T-helper 1 cell treated with Interleukin-12 subunit alpha and Interleukin-12 subunit beta and Interleukin-4 antibody, amounts not matched to agents 30 μg/mL and 1 μg/mL, for 36 hours (primary cell): Measurements from ENCODE around the gene SAGE1.
"Not testable (repeated sequence)": the region's sequence is repeated elsewhere in the genome, so short reads cannot be mapped to it uniquely, and the experiment has no call there.

Source experiments
- H3K27ac Mint-ChIP-seq: one replicate; pipeline ENCODE4 v1.8.0; 2021; ENCODE audit warnings: mild to moderate bottlenecking, mixed read lengths
- H3K27me3 Mint-ChIP-seq: one replicate; pipeline ENCODE4 v1.8.0; 2021; ENCODE audit warnings: low read depth, mixed read lengths
- H3K36me3 Mint-ChIP-seq: one replicate; pipeline ENCODE4 v1.8.0; 2021; ENCODE audit warnings: low read depth, mixed read lengths
- H3K4me1 Mint-ChIP-seq: one replicate; pipeline ENCODE4 v1.8.0; 2021; ENCODE audit warnings: low read depth, mixed read lengths
- H3K4me3 Mint-ChIP-seq: one replicate; pipeline ENCODE4 v1.8.0; 2021; ENCODE audit warnings: mild to moderate bottlenecking, moderate library complexity, mixed read lengths
- H3K9me3 Mint-ChIP-seq: one replicate; pipeline ENCODE4 v1.8.0; 2021; ENCODE audit warnings: mixed read lengths

Gene SAGE1

GRCh38 chrX:135893294-135893817 is at the start of gene SAGE1, which contains the start of gene CT45A10:
Gene SAGE1, plus strand, starts transcription at chrX:135893716. Its CDS starts 2,527 bp downstream, at chrX:135896243.
Gene CT45A10, minus strand, starts transcription at chrX:135893444. Its CDS starts 8,100 bp downstream, at chrX:135885344.
- Mint-ChIP-seq H3K36me3 (no peaks in the 10 kb centered on the region), H3K27me3 (no peaks in the 10 kb centered on the region), H3K4me3 (no peak within 1 kb of the TSS), H3K9me3 (no peaks in the 10 kb centered on the region), H3K27ac (no peak within 1 kb of the TSS), H3K4me1 (no peaks in the 10 kb centered on the region)

- H3K9me3 Mint-ChIP-seq, H3K27ac Mint-ChIP-seq, H3K4me3 Mint-ChIP-seq, H3K36me3 Mint-ChIP-seq, H3K27me3 Mint-ChIP-seq, H3K4me1 Mint-ChIP-seq: not testable (repeated sequence)
Measured at GRCh38 chrX:135854438-135854837, 39.1 kb upstream of the SAGE1 start, which contains the start of gene CT45A8. Gene CT45A8, minus strand, starts transcription at chrX:135854538. Its CDS starts 3,755 bp downstream, at chrX:135850783.

GRCh38 chrX:135871712-135872111 is 21.8 kb upstream of the SAGE1 start, which contains the start of gene CT45A9:
Gene CT45A9, minus strand, starts transcription at chrX:135871812. Its CDS starts 3,751 bp downstream, at chrX:135868061.
- H3K4me1 Mint-ChIP-seq, H3K36me3 Mint-ChIP-seq, H3K4me3 Mint-ChIP-seq, H3K27me3 Mint-ChIP-seq, H3K9me3 Mint-ChIP-seq, H3K27ac Mint-ChIP-seq: not testable (repeated sequence)

- H3K9me3 Mint-ChIP-seq, H3K27ac Mint-ChIP-seq, H3K27me3 Mint-ChIP-seq, H3K36me3 Mint-ChIP-seq, H3K4me1 Mint-ChIP-seq, H3K4me3 Mint-ChIP-seq: not testable (repeated sequence)
Measured at GRCh38 chrX:135882741-135883140, 10.8 kb upstream of the SAGE1 start.

- H3K27ac Mint-ChIP-seq, H3K4me1 Mint-ChIP-seq, H3K9me3 Mint-ChIP-seq, H3K27me3 Mint-ChIP-seq, H3K4me3 Mint-ChIP-seq, H3K36me3 Mint-ChIP-seq: not testable (repeated sequence)
Measured at GRCh38 chrX:135888230-135888629, 5.3 kb upstream of the SAGE1 start.

- H3K4me3 Mint-ChIP-seq, H3K27me3 Mint-ChIP-seq, H3K27ac Mint-ChIP-seq, H3K4me1 Mint-ChIP-seq, H3K36me3 Mint-ChIP-seq, H3K9me3 Mint-ChIP-seq: not testable (repeated sequence)
Measured at GRCh38 chrX:135888976-135889375, 4.5 kb upstream of the SAGE1 start.

- Mint-ChIP-seq H3K9me3 (no peaks in the 10 kb centered on the region), H3K4me3 (no peak overlapping the region), H3K27ac (no peak overlapping the region), H3K36me3 (no peaks in the 10 kb centered on the region), H3K27me3 (no peaks in the 10 kb centered on the region), H3K4me1 (no peaks in the 10 kb centered on the region)
Measured at GRCh38 chrX:135890087-135890585, 3.4 kb upstream of the SAGE1 start.

- Mint-ChIP-seq H3K4me1 (no peaks in the 10 kb centered on the region), H3K27me3 (no peaks in the 10 kb centered on the region), H3K4me3 (no peak overlapping the region), H3K27ac (no peak overlapping the region), H3K9me3 (no peaks in the 10 kb centered on the region), H3K36me3 (no peaks in the 10 kb centered on the region)
Measured at GRCh38 chrX:135892781-135893180, 735 bp upstream of the SAGE1 start.

GRCh38 chrX:135910251-135910650 is 16.7 kb downstream of the SAGE1 start:
- Mint-ChIP-seq H3K4me3 (no peak overlapping the region), H3K4me1 (no peaks in the 10 kb centered on the region), H3K9me3 (no peaks in the 10 kb centered on the region)

GRCh38 chrX:135914404-135914803 is 20.9 kb downstream of the SAGE1 start:
- Mint-ChIP-seq H3K4me3 (no peak overlapping the region), H3K9me3 (no peaks in the 10 kb centered on the region), H3K27ac (no peak overlapping the region), H3K36me3 (no peaks in the 10 kb centered on the region), H3K4me1 (no peaks in the 10 kb centered on the region), H3K27me3 (no peaks in the 10 kb centered on the region)

More at GRCh38 chrX:135910251-135910650, 16.7 kb downstream of the SAGE1 start:
- H3K36me3 Mint-ChIP-seq: no peaks in the 10 kb centered on the region
- H3K27me3 Mint-ChIP-seq: no peaks in the 10 kb centered on the region
- no peak overlapping the region for H3K27ac Mint-ChIP-seq

- not testable (repeated sequence) for H3K27me3 Mint-ChIP-seq, H3K9me3 Mint-ChIP-seq, H3K36me3 Mint-ChIP-seq, H3K4me3 Mint-ChIP-seq, H3K27ac Mint-ChIP-seq, H3K4me1 Mint-ChIP-seq
Measured at GRCh38 chrX:135920516-135920915, 27.0 kb downstream of the SAGE1 start.

GRCh38 chrX:135923353-135923752 is 29.8 kb downstream of the SAGE1 start:
- Mint-ChIP-seq H3K27ac (no peak overlapping the region), H3K36me3 (no peaks in the 10 kb centered on the region), H3K4me1 (no peaks in the 10 kb centered on the region), H3K27me3 (no peaks in the 10 kb centered on the region), H3K4me3 (no peak overlapping the region), H3K9me3 (no peaks in the 10 kb centered on the region)

- no peaks in the 10 kb centered on the region for H3K27me3 Mint-ChIP-seq
- H3K4me3 Mint-ChIP-seq: no peak overlapping the region
- H3K9me3 Mint-ChIP-seq: no peaks in the 10 kb centered on the region
- H3K27ac Mint-ChIP-seq: no peak overlapping the region
- H3K36me3 Mint-ChIP-seq: no peaks in the 10 kb centered on the region
- no peaks in the 10 kb centered on the region for H3K4me1 Mint-ChIP-seq
Measured at GRCh38 chrX:135927897-135928296, 34.4 kb downstream of the SAGE1 start.

GRCh38 chrX:135931644-135932487 is 38.4 kb downstream of the SAGE1 start:
- Mint-ChIP-seq H3K27me3 (no peaks in the 10 kb centered on the region), H3K4me3 (no peak overlapping the region), H3K36me3 (no peaks in the 10 kb centered on the region), H3K4me1 (no peaks in the 10 kb centered on the region), H3K27ac (no peak overlapping the region), H3K9me3 (no peaks in the 10 kb centered on the region)

- H3K4me3 Mint-ChIP-seq: no peak overlapping the region
- H3K36me3 Mint-ChIP-seq: peaks cover 2% of the 10 kb centered on the region
- H3K27ac Mint-ChIP-seq: no peak overlapping the region
- H3K9me3 Mint-ChIP-seq: no peaks in the 10 kb centered on the region
- no peaks in the 10 kb centered on the region for H3K27me3 Mint-ChIP-seq
- no peaks in the 10 kb centered on the region for H3K4me1 Mint-ChIP-seq
Measured at GRCh38 chrX:135944486-135944885, 51.0 kb downstream of the SAGE1 start.
